Measurements from ENCODE around the gene DMXL1. TPM values are rescaled to one million over a fixed set of nuclear protein-coding genes. Genes with fewer than 3 reads are reported as not detected.

Gene DMXL1
- total RNA-seq, 2 experiments from 2014 or later, result 28.4 to 29.1 TPM

DNA sequence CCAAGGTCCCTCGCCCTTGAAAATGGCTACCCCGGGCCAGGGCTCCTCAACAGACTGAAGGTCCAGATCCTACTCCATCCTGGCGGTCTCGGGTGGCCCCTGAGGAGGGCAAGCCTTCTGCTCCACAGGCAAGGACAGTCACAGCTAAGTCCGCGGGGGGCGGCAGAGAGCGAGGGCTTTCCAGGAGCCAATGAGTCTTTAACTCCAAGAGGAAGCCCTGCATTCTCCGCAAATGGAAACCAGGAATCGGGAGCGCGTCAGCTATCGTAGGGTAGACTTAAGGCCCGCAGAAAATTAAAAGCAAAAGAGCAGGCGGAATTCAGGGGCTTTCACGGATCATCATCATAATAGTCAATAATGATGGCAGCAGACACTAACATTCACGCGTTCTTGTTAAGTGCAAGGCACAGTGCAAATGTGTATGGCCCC, 197.1 kb downstream of the DMXL1 start:
- intact Hi-C loops (cut with DNase I, micrococcal nuclease), result loop anchor here (2.0 to 5.0 kb wide), 7 partner anchors 19 to 196 kb away; partner anchors contain the start of gene DMXL1 (in 2 of the 2)

DNA sequence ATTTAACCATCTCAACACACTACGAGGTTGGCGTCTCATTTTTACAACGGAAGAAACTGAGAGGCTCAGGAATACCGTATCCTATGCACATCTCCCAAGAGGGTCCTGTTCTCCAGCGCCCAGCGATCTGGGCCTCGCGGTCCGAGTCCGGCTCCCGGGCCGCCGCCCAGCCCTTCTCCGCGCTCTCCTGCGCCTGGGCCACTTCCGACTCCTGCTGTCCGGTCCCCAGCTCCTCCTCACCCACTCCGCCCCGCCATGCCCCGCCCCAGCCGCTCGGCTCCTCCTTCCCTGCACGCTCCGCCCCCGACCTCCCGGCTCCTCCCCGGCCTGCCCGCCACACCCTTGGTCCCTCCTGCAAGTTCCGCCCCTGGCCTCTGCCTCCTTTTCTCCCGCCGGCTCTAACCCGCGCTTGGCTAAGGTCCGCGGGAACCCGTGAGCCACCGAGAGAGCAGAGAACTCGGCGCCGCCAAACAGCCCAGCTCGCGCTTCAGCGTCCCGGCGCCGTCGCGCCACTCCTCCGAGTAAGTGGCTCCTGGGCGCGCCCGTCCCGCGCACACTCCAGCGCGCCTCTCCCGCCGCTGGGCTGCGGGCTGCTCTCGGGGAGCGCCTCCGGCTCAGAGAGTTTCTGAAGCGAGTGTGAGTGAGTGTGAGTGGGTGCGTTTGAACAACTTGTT, 197.6 kb downstream of the DMXL1 start:
- peaks cover 32% of the 10 kb centered on the region for H3K4me1 ChIP-seq (ENCODE audit: insufficient read depth, low read length)
- CTCF ChIA-PET, result interaction anchor here (0.7 to 1.8 kb wide), 11 partner anchors 10 to 280 kb away, joined by 3 to 9 read pairs (median 3); partner anchors contain the start of gene DTWD2

More for the DNA sequence above, 197.1 kb downstream of the DMXL1 start:
- ATAC-seq (ENCODE audit: poor library complexity) (peak; percentile 76), DNase-seq (peak; percentile 59 to 93 (median 74))
- Mint-ChIP-seq H3K27me3 (no peaks in the 10 kb centered on the region), H3K4me3 (peak overlapping the region; percentile 99), H3K9me3 (no peaks in the 10 kb centered on the region), H3K27ac (peak overlapping the region; percentile 97), H3K36me3 (ENCODE audit: low read depth) (peaks cover 43% of the 10 kb centered on the region), H3K4me1 (ENCODE audit: low read depth) (peaks cover 76% of the 10 kb centered on the region)
- ChIA-PET POLR2A (interaction anchor here (0.6 to 7.8 kb wide), 31 partner anchors 9 to 280 kb away, joined by 3 to 116 read pairs (median 6); partner anchors contain the start of genes DMXL1 and DTWD2), CTCF (interaction anchor here (0.7 to 1.8 kb wide), 12 partner anchors 10 to 280 kb away, joined by 3 to 9 read pairs (median 3); partner anchors contain the start of gene DTWD2)
- Histone ChIP-seq H3K4me3 (ENCODE audit: low read length) (peak overlapping the region; percentile 69), H3K9me3 (ENCODE audit: control insufficient read depth in 1 of 2, insufficient read depth in 1 of 2, low read length in 2 of 2) (peaks cover 0 to 3% of the 10 kb centered on the region in 2 experiments), H3K4me1 (ENCODE audit: insufficient read depth, low read length) (peaks cover 27% of the 10 kb centered on the region), H3K36me3 (ENCODE audit: insufficient read depth, low read length) (no peaks in the 10 kb centered on the region), H3K27me3 (ENCODE audit: control insufficient read depth in 1 of 2, insufficient read depth in 2 of 2, low read length in 2 of 2) (no peaks in the 10 kb centered on the region), H3K27ac (ENCODE audit: low read depth in 1 of 2, low read length in 2 of 2) (peak overlapping the region; percentile 89 to 92)
- TF ChIP-seq CTCF (IDR thresholded peaks at IDR 0.05), result peak; percentile 70

More for the DNA sequence above, 197.6 kb downstream of the DMXL1 start:
- Mint-ChIP-seq H3K9me3 (no peaks in the 10 kb centered on the region), H3K4me1 (ENCODE audit: low read depth) (peaks cover 76% of the 10 kb centered on the region), H3K4me3 (peak overlapping the region; percentile 99), H3K36me3 (ENCODE audit: low read depth) (peaks cover 48% of the 10 kb centered on the region), H3K27ac (peak overlapping the region; percentile 97), H3K27me3 (no peaks in the 10 kb centered on the region)
- ATAC-seq (ENCODE audit: poor library complexity) (peak; percentile 83), DNase-seq (peak; percentile 90 to 98 (median 94))
- Histone ChIP-seq H3K36me3 (ENCODE audit: insufficient read depth, low read length) (no peaks in the 10 kb centered on the region), H3K27me3 (ENCODE audit: control insufficient read depth in 1 of 2, insufficient read depth in 2 of 2, low read length in 2 of 2) (no peaks in the 10 kb centered on the region), H3K9me3 (ENCODE audit: control insufficient read depth in 1 of 2, insufficient read depth in 1 of 2, low read length in 2 of 2) (no peaks in the 10 kb centered on the region), H3K27ac (ENCODE audit: low read depth in 1 of 2, low read length in 2 of 2) (peak overlapping the region; percentile 89 to 92), H3K4me3 (ENCODE audit: low read length) (peak overlapping the region; percentile 69)
- no peak for TF ChIP-seq CTCF (IDR thresholded peaks at IDR 0.05)
- intact Hi-C loops (cut with DNase I, micrococcal nuclease), result loop anchor here (2.0 to 5.0 kb wide), 7 partner anchors 18 to 196 kb away; partner anchors contain the start of gene DMXL1 (in 2 of the 2)
- POLR2A ChIA-PET, result interaction anchor here (0.6 to 7.8 kb wide), 28 partner anchors 10 to 280 kb away, joined by 3 to 116 read pairs (median 6); partner anchors contain the start of genes DMXL1 and DTWD2

All from CD4-positive, alpha-beta T cell (primary cell).